ENCODE measurements around the gene PDGFC. TPM values are rescaled to one million over a fixed set of nuclear protein-coding genes. Genes with fewer than 3 reads are reported as not detected.

The PDGFC gene
- total RNA-seq, 1 donor from 2014 or later = 70.9 TPM

GRCh38 chr4:156962058-156962358 is 9.6 kb downstream of the PDGFC start:
- TF ChIP-seq CTCF (IDR thresholded peaks at IDR 0.05) = peak; percentile 8
- DNase-seq (ENCODE audit: low spot score) = no peak
- Mint-ChIP-seq H3K27ac (ENCODE audit: unreplicated experiment) (peak overlapping the region; percentile 72), H3K4me1 (ENCODE audit: low read depth) (peaks cover 79% of the 10 kb centered on the region), H3K9me3 (ENCODE audit: low read depth) (no peaks in the 10 kb centered on the region), H3K4me3 (ENCODE audit: unreplicated experiment) (peak overlapping the region; percentile 29), H3K36me3 (ENCODE audit: low read depth) (peaks cover 4% of the 10 kb centered on the region), H3K27me3 (ENCODE audit: low read depth) (no peaks in the 10 kb centered on the region)

GRCh38 chr4:156961196-156962057 is 10.2 kb downstream of the PDGFC start:
- H3K4me1 Mint-ChIP-seq (ENCODE audit: low read depth) = peaks cover 77% of the 10 kb centered on the region

GRCh38 chr4:156959298-156959702 is 12.3 kb downstream of the PDGFC start:
- H3K9me3 Mint-ChIP-seq (ENCODE audit: low read depth) = no peaks in the 10 kb centered on the region
- H3K27ac Mint-ChIP-seq (ENCODE audit: unreplicated experiment) = peak overlapping the region; percentile 53
- peak overlapping the region; percentile 10 for H3K4me3 Mint-ChIP-seq (ENCODE audit: unreplicated experiment)
- DNase-seq (ENCODE audit: low spot score) = no peak
- TF ChIP-seq CTCF (IDR thresholded peaks at IDR 0.05) = no peak
- peaks cover 4% of the 10 kb centered on the region for H3K36me3 Mint-ChIP-seq (ENCODE audit: low read depth)
- no peaks in the 10 kb centered on the region for H3K27me3 Mint-ChIP-seq (ENCODE audit: low read depth)
- peaks cover 80% of the 10 kb centered on the region for H3K4me1 Mint-ChIP-seq (ENCODE audit: low read depth)

More at GRCh38 chr4:156961196-156962057, 10.2 kb downstream of the PDGFC start:
- peak overlapping the region; percentile 72 for H3K27ac Mint-ChIP-seq (ENCODE audit: unreplicated experiment)
- H3K27me3 Mint-ChIP-seq (ENCODE audit: low read depth) = no peaks in the 10 kb centered on the region
- TF ChIP-seq CTCF (IDR thresholded peaks at IDR 0.05) = no peak
- DNase-seq (ENCODE audit: low spot score) = no peak
- no peaks in the 10 kb centered on the region for H3K9me3 Mint-ChIP-seq (ENCODE audit: low read depth)
- H3K36me3 Mint-ChIP-seq (ENCODE audit: low read depth) = peaks cover 4% of the 10 kb centered on the region
- no peak overlapping the region for H3K4me3 Mint-ChIP-seq (ENCODE audit: unreplicated experiment)

GRCh38 chr4:156958276-156959074 is 13.1 kb downstream of the PDGFC start:
- Mint-ChIP-seq H3K27me3 (ENCODE audit: low read depth) (no peaks in the 10 kb centered on the region), H3K9me3 (ENCODE audit: low read depth) (no peaks in the 10 kb centered on the region), H3K4me3 (ENCODE audit: unreplicated experiment) (no peak overlapping the region), H3K4me1 (ENCODE audit: low read depth) (peaks cover 87% of the 10 kb centered on the region), H3K27ac (ENCODE audit: unreplicated experiment) (peak overlapping the region; percentile 53), H3K36me3 (ENCODE audit: low read depth) (peaks cover 4% of the 10 kb centered on the region)
- no peak for TF ChIP-seq CTCF (IDR thresholded peaks at IDR 0.05)
- DNase-seq (ENCODE audit: low spot score) = no peak

GRCh38 chr4:156957556-156957955 is 14.0 kb downstream of the PDGFC start:
- no peak for DNase-seq (ENCODE audit: low spot score)
- Mint-ChIP-seq H3K27me3 (ENCODE audit: low read depth) (no peaks in the 10 kb centered on the region), H3K4me3 (ENCODE audit: unreplicated experiment) (no peak overlapping the region), H3K36me3 (ENCODE audit: low read depth) (peaks cover 4% of the 10 kb centered on the region), H3K4me1 (ENCODE audit: low read depth) (peaks cover 86% of the 10 kb centered on the region), H3K9me3 (ENCODE audit: low read depth) (no peaks in the 10 kb centered on the region), H3K27ac (ENCODE audit: unreplicated experiment) (peak overlapping the region; percentile 53)
- TF ChIP-seq CTCF (IDR thresholded peaks at IDR 0.05) = no peak
